ENCODE results near the gene BMP10.

DNA sequence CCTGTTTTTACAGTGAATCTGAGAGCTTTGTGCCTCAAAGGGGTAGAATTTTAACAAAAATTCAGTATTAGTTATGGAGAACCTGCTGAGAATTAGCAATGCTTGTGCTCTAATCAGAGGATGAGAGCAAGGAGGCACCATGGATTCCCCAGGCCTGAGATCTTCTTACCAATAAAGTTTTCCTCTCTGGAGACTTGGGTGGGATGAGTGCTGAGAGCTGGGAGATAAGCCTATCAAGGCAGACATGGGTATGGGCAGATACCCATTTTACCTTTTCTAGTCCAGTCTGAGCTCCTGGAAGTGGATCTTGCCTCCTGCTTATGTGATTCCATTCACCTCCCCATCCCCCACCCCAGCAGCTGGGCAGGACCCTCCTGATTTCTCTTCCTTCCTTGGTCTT lies 53.9 kb downstream of the BMP10 start:
- TF ChIP-seq, protein P1, sequence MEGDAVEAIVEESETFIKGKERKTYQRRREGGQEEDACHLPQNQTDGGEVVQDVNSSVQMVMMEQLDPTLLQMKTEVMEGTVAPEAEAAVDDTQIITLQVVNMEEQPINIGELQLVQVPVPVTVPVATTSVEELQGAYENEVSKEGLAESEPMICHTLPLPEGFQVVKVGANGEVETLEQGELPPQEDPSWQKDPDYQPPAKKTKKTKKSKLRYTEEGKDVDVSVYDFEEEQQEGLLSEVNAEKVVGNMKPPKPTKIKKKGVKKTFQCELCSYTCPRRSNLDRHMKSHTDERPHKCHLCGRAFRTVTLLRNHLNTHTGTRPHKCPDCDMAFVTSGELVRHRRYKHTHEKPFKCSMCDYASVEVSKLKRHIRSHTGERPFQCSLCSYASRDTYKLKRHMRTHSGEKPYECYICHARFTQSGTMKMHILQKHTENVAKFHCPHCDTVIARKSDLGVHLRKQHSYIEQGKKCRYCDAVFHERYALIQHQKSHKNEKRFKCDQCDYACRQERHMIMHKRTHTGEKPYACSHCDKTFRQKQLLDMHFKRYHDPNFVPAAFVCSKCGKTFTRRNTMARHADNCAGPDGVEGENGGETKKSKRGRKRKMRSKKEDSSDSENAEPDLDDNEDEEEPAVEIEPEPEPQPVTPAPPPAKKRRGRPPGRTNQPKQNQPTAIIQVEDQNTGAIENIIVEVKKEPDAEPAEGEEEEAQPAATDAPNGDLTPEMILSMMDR (IDR thresholded peaks at IDR 0.05; ENCODE audit: borderline replicate concordance, extremely low read depth, low read length, poor library complexity, severe bottlenecking): no peak
- TF ChIP-seq EZH2 (IDR thresholded peaks at IDR 0.05; ENCODE audit: borderline replicate concordance, low read depth, low read length, severe bottlenecking): no peak

Data from DND-41 (cell line).